GM23338 (cell line): ENCODE results near the gene ERICH3. TPM values are rescaled to one million over a fixed set of nuclear protein-coding genes. Genes with fewer than 3 reads are reported as not detected.

Source experiments
- ATAC-seq: fragments of 200-7000 bp; cut with Tn5 transposase; 3 replicates; pipeline ENCODE4 v1.9.1; 2020
- DNase-seq: peaks from one replicate; pipeline ENCODE4 v3.0.0-alpha.2; 2015; ENCODE audit warnings: low spot score
- H2AFZ ChIP-seq: fragments of 200-600 bp; sonication (generic); 2 replicates; pipeline ENCODE4 v1.8.0; 2016; ENCODE audit warnings: antibody characterized with exemption, mild to moderate bottlenecking, moderate library complexity
- H3F3A ChIP-seq: fragments of 200-600 bp; sonication (generic); replicated peaks from 2 replicates; pipeline ENCODE4 v1.8.0; 2017; ENCODE audit warnings: antibody characterized with exemption, mixed run types, low read depth
- H3K27ac ChIP-seq: fragments of 200-600 bp; sonication (generic); 2 replicates; pipeline ENCODE4 v1.6.1; 2016; ENCODE audit warnings: low read depth
- H3K27me3 ChIP-seq: fragments of 200-600 bp; sonication (generic); 2 replicates; pipeline ENCODE4 v1.8.0; 2016; ENCODE audit warnings: mild to moderate bottlenecking, mixed run types, moderate library complexity; ENCODE audit not compliant: insufficient read depth
- H3K36me3 ChIP-seq: fragments of 200-600 bp; sonication (generic); 2 replicates; pipeline ENCODE4 v1.8.0; 2016; ENCODE audit warnings: mild to moderate bottlenecking; ENCODE audit not compliant: insufficient read depth
- H3K4me1 ChIP-seq: fragments of 200-600 bp; sonication (generic); 2 replicates; pipeline ENCODE4 v1.8.0; 2016; ENCODE audit warnings: mild to moderate bottlenecking, moderate library complexity; ENCODE audit not compliant: insufficient read depth
- H3K4me2 ChIP-seq: fragments of 200-600 bp; sonication (generic); 2 replicates; pipeline ENCODE4 v1.7.1; 2017; ENCODE audit warnings: mixed run types
- H3K4me3 ChIP-seq: fragments of 200-600 bp; sonication (generic); 2 replicates; pipeline ENCODE4 v1.6.1; 2016; ENCODE audit warnings: mixed run types
- H3K79me2 ChIP-seq: fragments of 200-600 bp; sonication (generic); replicated peaks from 2 replicates; pipeline ENCODE4 v1.8.0; 2017; ENCODE audit warnings: mild to moderate bottlenecking; ENCODE audit not compliant: insufficient read depth
- H3K9me2 ChIP-seq: fragments of 200-600 bp; sonication (generic); 2 replicates; pipeline ENCODE4 v1.8.0; 2017; ENCODE audit not compliant: insufficient read depth
- H4K20me1 ChIP-seq: fragments of 200-600 bp; sonication (generic); replicated peaks from 2 replicates; pipeline ENCODE4 v1.8.0; 2017; ENCODE audit warnings: mild to moderate bottlenecking; ENCODE audit not compliant: insufficient read depth
- H3K27ac Mint-ChIP-seq: 2 replicates; pipeline ENCODE4 v1.8.0; 2020; ENCODE audit warnings: inconsistent platforms, mild to moderate bottlenecking, moderate library complexity, mixed read lengths
- H3K27me3 Mint-ChIP-seq: 3 replicates; pipeline ENCODE4 v1.8.0; 2022; ENCODE audit warnings: low read depth, mild to moderate bottlenecking, moderate library complexity, mixed read lengths, inconsistent platforms; ENCODE audit not compliant: insufficient read depth, poor library complexity
- H3K36me3 Mint-ChIP-seq: 3 replicates; pipeline ENCODE4 v1.8.0; 2021; ENCODE audit warnings: low read depth, mild to moderate bottlenecking, inconsistent platforms, moderate library complexity, mixed read lengths
- H3K4me1 Mint-ChIP-seq: 3 replicates; pipeline ENCODE4 v1.8.0; 2020; ENCODE audit warnings: mild to moderate bottlenecking, inconsistent platforms, mixed read lengths
- H3K4me3 Mint-ChIP-seq: 3 replicates; pipeline ENCODE4 v1.8.0; 2021; ENCODE audit warnings: moderate library complexity, mild to moderate bottlenecking, inconsistent platforms, mixed read lengths
- H3K9me3 Mint-ChIP-seq: 3 replicates; pipeline ENCODE4 v1.8.0; 2020; ENCODE audit warnings: moderate library complexity, mild to moderate bottlenecking, inconsistent platforms, mixed read lengths
- CTCF ChIP-seq, 2 experiments: fragments of 200-600 bp in 1 of 2; sonication (generic) in 1 of 2; conservative IDR thresholded peaks; 2 replicates each; pipeline versions ENCODE4 v1.5.1 to v1.6.1; 2016 to 2017; ENCODE audit warnings: antibody characterized with exemption in 2 of 2, low read depth in 2 of 2, mild to moderate bottlenecking in 2 of 2, moderate library complexity in 1 of 2
- EZH2 ChIP-seq: fragments of 200-600 bp; sonication (generic); IDR thresholded peaks from one replicate; pipeline ENCODE4 v1.8.0; 2017; ENCODE audit warnings: antibody characterized with exemption, mild to moderate bottlenecking, low read depth; ENCODE audit not compliant: unreplicated experiment
- EZH2phosphoT487 ChIP-seq: fragments of 200-600 bp; sonication (generic); IDR thresholded peaks from one replicate; pipeline ENCODE4 v1.8.1; 2018; ENCODE audit warnings: antibody characterized with exemption; ENCODE audit not compliant: unreplicated experiment
- JUNB ChIP-seq: IDR thresholded peaks from one replicate; pipeline ENCODE4 v1.6.1; 2016; ENCODE audit warnings: antibody characterized with exemption; ENCODE audit not compliant: unreplicated experiment
- NANOG ChIP-seq: IDR thresholded peaks from 2 replicates; pipeline ENCODE4 v1.6.1; 2016; ENCODE audit warnings: antibody characterized with exemption, borderline replicate concordance
- STAT1 ChIP-seq: IDR thresholded peaks from one replicate; pipeline ENCODE4 v1.6.1; 2016; ENCODE audit warnings: antibody characterized with exemption; ENCODE audit not compliant: unreplicated experiment
- ZNF114 ChIP-seq: fragments of 250-450 bp; sonication (Bioruptor Pico); IDR thresholded peaks from 2 replicates; pipeline ENCODE4 v1.5.0; 2020; ENCODE audit warnings: mild to moderate bottlenecking, moderate library complexity
- ZNF462 ChIP-seq: fragments of 250-450 bp; sonication (Bioruptor Pico); IDR thresholded peaks from 2 replicates; pipeline ENCODE4 v1.5.0; 2020; ENCODE audit warnings: mild to moderate bottlenecking, moderate library complexity
- polyA plus RNA-seq: library from polyadenylated mRNA; unstranded; fragments of >200 nt; fragmentation: Nextera tagmentation; extraction: Ambion mirVana; gene quantifications from 2 replicates; pipeline ENCODE4 v1.2.1, GENCODE V29; 2016
- total RNA-seq: library from RNA; depleted of rRNA; stranded (reverse); fragments of >200 nt; shearing (Covaris generic); gene quantifications from 2 replicates; pipeline ENCODE4 v1.2.3, GENCODE V29; 2014

Gene ERICH3
- total and polyA plus RNA-seq, 2 experiments from 2014 or later, result not detected

- no peak for TF ChIP-seq ZNF462 (CRISPR knock-in tag)
These were observed 83.3 kb downstream of the ERICH3 start (continued) for GRCh38 chr1:74590288-74590687.

GRCh38 chr1:74587888-74588287 lies 85.7 kb downstream of the ERICH3 start:
- TF ChIP-seq NANOG (no peak), JUNB (no peak), ZNF114 (CRISPR knock-in tag) (no peak), EZH2 (no peak), CTCF (conservative IDR thresholded peaks at IDR 0.05; ENCODE audit: low read depth in 2 of 2) (no peak), EZH2phosphoT487 (no peak), STAT1 (no peak)
- Mint-ChIP-seq H3K4me3 (no peak overlapping the region), H3K4me1 (no peaks in the 10 kb centered on the region), H3K9me3 (no peaks in the 10 kb centered on the region), H3K27me3 (no peaks in the 10 kb centered on the region), H3K27ac (no peak overlapping the region), H3K36me3 (no peaks in the 10 kb centered on the region)
- H4K20me1 ChIP-seq, result no peaks in the 10 kb centered on the region
- DNase-seq, result no peak
- no peaks in the 10 kb centered on the region for H3F3A ChIP-seq
- no peaks in the 10 kb centered on the region for H3K36me3 ChIP-seq
- H3K9me2 ChIP-seq, result peaks cover 5% of the 10 kb centered on the region; the same call in 1 of the 2 replicates
- H3K27me3 ChIP-seq, result no peaks in the 10 kb centered on the region
- no peak overlapping the region for H3K4me3 ChIP-seq
- no peak overlapping the region for H2AFZ ChIP-seq
- no peak for ATAC-seq
- no peak overlapping the region for H3K27ac ChIP-seq
- no peaks in the 10 kb centered on the region for H3K4me1 ChIP-seq
- no peak overlapping the region for H3K4me2 ChIP-seq
- H3K79me2 ChIP-seq, result no peaks in the 10 kb centered on the region
